Ascending aorta (tissue), 2 donors: ENCODE results near the gene CELSR3. TPM values are rescaled to one million over a fixed set of nuclear protein-coding genes. Genes with fewer than 3 reads are reported as not detected.
A peak's percentile ranks its signal among the peaks of the same experiment; 100 is the strongest.

Source experiments
- DNase-seq, 2 donors: peaks; one replicate each; pipeline ENCODE4 v3.0.0-alpha.2; 2019; ENCODE audit warnings: low spot score in 2 of 2
- H3K27ac ChIP-seq, 2 donors: fragments of 200-600 bp; sonication (generic); one replicate each; pipeline ENCODE4 v1.5.1; 2016 to 2017; ENCODE audit warnings: mild to moderate bottlenecking in 1 of 2
- H3K27me3 ChIP-seq: fragments of 200-600 bp; sonication (generic); one replicate; pipeline ENCODE4 v1.5.1; 2017
- H3K36me3 ChIP-seq, 2 donors: fragments of 200-600 bp; sonication (generic); one replicate each; pipeline ENCODE4 v1.5.1; 2016
- H3K4me1 ChIP-seq, 2 donors: fragments of 200-600 bp; sonication (generic); one replicate each; pipeline ENCODE4 v1.5.1; 2016 to 2017; ENCODE audit warnings: mild to moderate bottlenecking in 1 of 2
- H3K4me3 ChIP-seq, 2 donors: fragments of 200-600 bp; sonication (generic); one replicate each; pipeline ENCODE4 v1.5.1; 2016 to 2017; ENCODE audit warnings: mild to moderate bottlenecking in 1 of 2
- H3K9me3 ChIP-seq, 2 donors: fragments of 200-600 bp; sonication (generic); one replicate each; pipeline ENCODE4 v1.5.1; 2016
- CTCF ChIP-seq, 3 experiments: fragments of 200-600 bp in 2 of 3; fragments of 450-650 bp in 1 of 3; sonication (generic) in 2 of 3; IDR thresholded peaks; one replicate each; pipeline ENCODE4 v1.5.1; 2016 to 2019; ENCODE audit warnings: antibody characterized with exemption in 3 of 3, mild to moderate bottlenecking in 1 of 3, moderate library complexity in 1 of 3
- intact Hi-C: fragments of 100-400 bp; cut with DNase I; formaldehyde crosslinking; loops from one replicate; pipeline ENCODE4 v1.15.1; 2023
- total RNA-seq: library from RNA; depleted of rRNA; stranded (reverse); fragments of >200 nt; gene quantifications from one replicate; pipeline ENCODE4 v1.1.0, GENCODE V29; 2016

CELSR3 gene
- total RNA-seq, 1 donor from 2014 or later = 2.6 TPM

GRCh38 chr3:48594417-48595049 lies 68.2 kb downstream of the CELSR3 start:
- intact Hi-C loops = loop anchor here (1.0 to 5.0 kb wide), 3 partner anchors 24 to 43 kb away; partner anchors contain the start of gene SLC26A6
- H3K9me3 ChIP-seq = no peaks in the 10 kb centered on the region
- H3K36me3 ChIP-seq = peaks cover 5 to 14% of the 10 kb centered on the region in 2 donors
- H3K27ac ChIP-seq = peak overlapping the region in 1 of 2 donors; percentile 94
- peaks cover 18 to 39% of the 10 kb centered on the region in 2 donors for H3K4me1 ChIP-seq
- peak overlapping the region; percentile 44 to 73 for H3K4me3 ChIP-seq
- DNase-seq = no peak
- TF ChIP-seq CTCF (IDR thresholded peaks at IDR 0.05) = no peak
- no peaks in the 10 kb centered on the region for H3K27me3 ChIP-seq

- H3K4me1 ChIP-seq = peaks cover 9 to 27% of the 10 kb centered on the region in 2 donors
- TF ChIP-seq CTCF (IDR thresholded peaks at IDR 0.05) = no peak
Observed at GRCh38 chr3:48593337-48593736, 69.3 kb downstream of the CELSR3 start.

GRCh38 chr3:48592519-48593087 lies 70.1 kb downstream of the CELSR3 start:
- Histone ChIP-seq H3K4me3 (no peak overlapping the region), H3K27ac (no peak overlapping the region)

More at GRCh38 chr3:48593337-48593736, 69.3 kb downstream of the CELSR3 start:
- intact Hi-C loops = no loop called here
- H3K36me3 ChIP-seq = peaks cover 0 to 6% of the 10 kb centered on the region in 2 donors
- H3K9me3 ChIP-seq = no peaks in the 10 kb centered on the region
- H3K27ac ChIP-seq = no peak overlapping the region
- H3K27me3 ChIP-seq = no peaks in the 10 kb centered on the region
- no peak overlapping the region for H3K4me3 ChIP-seq
- DNase-seq = no peak

GRCh38 chr3:48591886-48592518 lies 70.7 kb downstream of the CELSR3 start:
- intact Hi-C loops = no loop called here
- H3K4me3 ChIP-seq = no peak overlapping the region
- no peaks in the 10 kb centered on the region for H3K27me3 ChIP-seq
- no peak overlapping the region for H3K27ac ChIP-seq
- no peak for DNase-seq
- TF ChIP-seq CTCF (IDR thresholded peaks at IDR 0.05) = no peak
- H3K9me3 ChIP-seq = no peaks in the 10 kb centered on the region
- no peaks in the 10 kb centered on the region for H3K36me3 ChIP-seq
- peaks cover 7 to 21% of the 10 kb centered on the region in 2 donors for H3K4me1 ChIP-seq

More at GRCh38 chr3:48592519-48593087, 70.1 kb downstream of the CELSR3 start:
- DNase-seq = no peak
- no peaks in the 10 kb centered on the region for H3K9me3 ChIP-seq
- peaks cover 7 to 21% of the 10 kb centered on the region in 2 donors for H3K4me1 ChIP-seq
- intact Hi-C loops = no loop called here
- no peak for TF ChIP-seq CTCF (IDR thresholded peaks at IDR 0.05)
- peaks cover 0 to 3% of the 10 kb centered on the region in 2 donors for H3K36me3 ChIP-seq
- H3K27me3 ChIP-seq = no peaks in the 10 kb centered on the region

- no peak for DNase-seq
- H3K9me3 ChIP-seq = no peaks in the 10 kb centered on the region
- TF ChIP-seq CTCF (IDR thresholded peaks at IDR 0.05) = no peak
- intact Hi-C loops = no loop called here
- H3K27ac ChIP-seq = no peak overlapping the region
- H3K27me3 ChIP-seq = no peaks in the 10 kb centered on the region
- peaks cover 7 to 21% of the 10 kb centered on the region in 2 donors for H3K4me1 ChIP-seq
- no peak overlapping the region for H3K4me3 ChIP-seq
- no peaks in the 10 kb centered on the region for H3K36me3 ChIP-seq
Observed at GRCh38 chr3:48591436-48591835, 71.2 kb downstream of the CELSR3 start.
